ENCODE results near the gene TRIM44.
"Not testable (repeated sequence)": the region's sequence is repeated elsewhere in the genome, so short reads cannot be mapped to it uniquely, and the experiment has no call there.

Gene TRIM44

DNA sequence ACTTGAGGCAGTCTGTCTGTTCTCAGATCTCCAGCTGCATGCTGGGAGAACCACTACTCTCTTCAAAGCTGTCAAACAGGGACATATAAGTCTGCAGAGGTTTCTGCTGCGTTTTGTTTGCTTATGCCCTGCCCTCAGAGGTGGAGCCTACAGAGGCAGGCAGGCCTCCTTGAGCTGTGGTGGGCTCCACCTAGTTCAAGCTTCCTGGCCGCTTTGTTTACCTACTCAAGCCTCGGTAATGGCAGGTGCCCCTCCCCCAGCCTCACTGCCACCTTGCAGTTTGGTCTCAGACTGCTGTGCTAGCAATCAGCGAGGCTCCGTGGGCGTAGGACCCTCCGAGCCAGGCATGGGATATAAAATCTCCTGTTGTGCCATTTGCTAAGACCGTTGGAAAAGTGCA lies 97.4 kb downstream of the TRIM44 start:
- not testable (repeated sequence) for H3K27ac ChIP-seq (ENCODE audit: low read depth, low read length); H3K4me3 ChIP-seq (ENCODE audit: low read length); H3K9ac ChIP-seq (ENCODE audit: low read depth, low read length); H3K9me3 ChIP-seq (ENCODE audit: insufficient read depth, low read depth, low read length); H3K27me3 ChIP-seq (ENCODE audit: insufficient read depth, low read length); H3K4me1 ChIP-seq (ENCODE audit: insufficient read depth, low read length); H3K36me3 ChIP-seq (ENCODE audit: insufficient read depth, low read length)
- 34% methylated on average over 8 of the region's 8 CpGs for WGBS

DNA sequence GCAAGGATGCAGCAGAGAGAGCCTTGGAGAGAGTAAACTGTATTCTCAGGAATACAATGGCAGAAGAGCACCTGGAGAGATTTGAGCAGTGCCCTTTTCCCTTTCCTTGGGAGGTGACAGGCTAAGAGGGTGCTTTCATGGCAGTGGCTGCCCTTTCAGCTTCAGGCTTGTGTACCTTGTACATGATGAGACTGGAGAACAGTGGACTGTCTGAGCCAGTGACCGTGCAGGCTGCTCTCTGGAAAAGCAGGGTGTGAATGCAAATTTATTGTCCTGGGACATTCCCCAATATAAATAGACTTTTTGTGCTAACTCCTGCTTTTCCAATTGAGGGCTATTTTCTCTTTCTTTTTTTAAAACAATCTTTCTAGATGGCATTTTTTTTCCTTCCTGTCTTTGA lies 99.3 kb downstream of the TRIM44 start:
- no peaks in the 10 kb centered on the region for H3K9me3 ChIP-seq (ENCODE audit: insufficient read depth, low read depth, low read length)
- H3K4me3 ChIP-seq (ENCODE audit: low read length): no peak overlapping the region
- no peak overlapping the region for H3K9ac ChIP-seq (ENCODE audit: low read depth, low read length)
- no peak overlapping the region for H3K27ac ChIP-seq (ENCODE audit: low read depth, low read length)
- WGBS: 73% methylated on average over 1 of the region's 1 CpG
- 0 out of 2 replicates have a peak, but pooled peaks cover 2% of the 10 kb centered on the region for H3K4me1 ChIP-seq (ENCODE audit: insufficient read depth, low read length)
- no peaks in the 10 kb centered on the region for H3K36me3 ChIP-seq (ENCODE audit: insufficient read depth, low read length)
- H3K27me3 ChIP-seq (ENCODE audit: insufficient read depth, low read length): no peaks in the 10 kb centered on the region

DNA sequence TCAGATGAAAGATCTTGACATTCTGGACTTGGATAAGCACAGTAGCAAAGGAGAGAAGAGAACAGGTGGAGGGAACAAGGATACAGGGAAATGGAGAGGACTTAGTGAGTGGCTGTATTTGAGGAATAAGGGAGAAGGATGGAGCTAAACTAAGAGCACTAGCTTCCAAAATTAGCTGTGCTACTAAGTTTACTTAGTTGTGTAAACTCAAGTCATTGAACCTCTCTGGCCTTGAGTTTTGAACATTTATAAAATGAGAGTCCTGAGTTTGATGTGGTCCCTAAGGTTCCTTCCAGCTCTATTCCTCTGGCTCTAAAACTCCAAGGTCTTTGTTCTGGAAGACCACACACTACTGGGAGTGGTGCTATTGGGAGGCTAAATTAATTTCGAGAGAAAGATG lies 100.7 kb downstream of the TRIM44 start:
- no peaks in the 10 kb centered on the region for H3K27me3 ChIP-seq (ENCODE audit: insufficient read depth, low read length)
- H3K9me3 ChIP-seq (ENCODE audit: insufficient read depth, low read depth, low read length): no peaks in the 10 kb centered on the region
- no peak overlapping the region for H3K9ac ChIP-seq (ENCODE audit: low read depth, low read length)
- H3K36me3 ChIP-seq (ENCODE audit: insufficient read depth, low read length): no peaks in the 10 kb centered on the region
- 94% methylated on average over 1 of the region's 1 CpG for WGBS
- H3K27ac ChIP-seq (ENCODE audit: low read depth, low read length): no peak overlapping the region
- no peak overlapping the region for H3K4me3 ChIP-seq (ENCODE audit: low read length)
- H3K4me1 ChIP-seq (ENCODE audit: insufficient read depth, low read length): 0 out of 2 replicates have a peak, but pooled peaks cover 2% of the 10 kb centered on the region

DNA sequence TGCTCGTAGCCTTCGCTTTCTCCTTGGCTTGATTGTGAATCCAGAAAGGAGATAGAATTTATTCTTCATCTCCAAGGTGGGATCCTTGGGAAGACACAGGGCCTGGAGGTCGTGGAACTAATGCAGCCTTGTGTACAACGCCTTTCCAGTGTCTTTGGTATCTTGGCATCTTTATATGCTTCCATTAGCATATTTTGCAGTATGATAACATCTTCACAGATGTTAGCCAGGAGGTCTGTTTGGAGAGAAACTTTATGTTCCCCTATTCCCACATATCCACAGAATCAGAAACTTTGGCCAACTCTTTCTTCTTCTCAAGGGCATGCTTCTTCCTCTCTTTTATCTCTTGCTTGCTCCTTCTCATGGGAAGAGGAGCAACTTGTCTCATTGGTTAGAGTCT lies 101.2 kb downstream of the TRIM44 start:
- Histone ChIP-seq H3K27me3 (ENCODE audit: insufficient read depth, low read length) (no peaks in the 10 kb centered on the region), H3K36me3 (ENCODE audit: insufficient read depth, low read length) (no peaks in the 10 kb centered on the region), H3K4me1 (ENCODE audit: insufficient read depth, low read length) (0 out of 2 replicates have a peak, but pooled peaks cover 2% of the 10 kb centered on the region), H3K4me3 (ENCODE audit: low read length) (no peak overlapping the region), H3K9ac (ENCODE audit: low read depth, low read length) (no peak overlapping the region), H3K27ac (ENCODE audit: low read depth, low read length) (no peak overlapping the region), H3K9me3 (ENCODE audit: insufficient read depth, low read depth, low read length) (no peaks in the 10 kb centered on the region)
- 93% methylated on average over 4 of the region's 4 CpGs for WGBS

DNA sequence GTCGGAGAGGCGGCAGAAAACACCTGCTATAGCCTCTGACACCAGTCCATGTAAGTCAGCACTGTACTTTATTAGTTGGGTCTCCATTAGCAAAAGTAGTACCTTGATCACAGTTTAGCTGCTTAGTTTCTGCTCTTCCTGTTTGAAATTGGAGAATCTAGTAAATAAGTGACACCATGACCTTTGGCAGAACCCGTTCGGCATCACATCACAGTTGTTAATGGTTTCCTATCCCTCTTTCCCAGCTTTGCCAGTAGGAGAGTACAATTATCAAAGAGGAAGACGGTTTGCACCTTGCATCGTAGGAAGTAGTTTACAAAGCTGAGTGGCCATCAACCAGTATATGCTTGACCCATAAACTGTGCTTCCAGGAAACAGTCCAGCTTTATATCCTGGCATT lies 101.8 kb downstream of the TRIM44 start:
- Histone ChIP-seq H3K9ac (ENCODE audit: low read depth, low read length) (no peak overlapping the region), H3K9me3 (ENCODE audit: insufficient read depth, low read depth, low read length) (no peaks in the 10 kb centered on the region), H3K4me3 (ENCODE audit: low read length) (no peak overlapping the region), H3K27me3 (ENCODE audit: insufficient read depth, low read length) (no peaks in the 10 kb centered on the region), H3K36me3 (ENCODE audit: insufficient read depth, low read length) (no peaks in the 10 kb centered on the region), H3K4me1 (ENCODE audit: insufficient read depth, low read length) (0 out of 2 replicates have a peak, but pooled peaks cover 2% of the 10 kb centered on the region), H3K27ac (ENCODE audit: low read depth, low read length) (no peak overlapping the region)
- 95% methylated on average over 6 of the region's 6 CpGs for WGBS

DNA sequence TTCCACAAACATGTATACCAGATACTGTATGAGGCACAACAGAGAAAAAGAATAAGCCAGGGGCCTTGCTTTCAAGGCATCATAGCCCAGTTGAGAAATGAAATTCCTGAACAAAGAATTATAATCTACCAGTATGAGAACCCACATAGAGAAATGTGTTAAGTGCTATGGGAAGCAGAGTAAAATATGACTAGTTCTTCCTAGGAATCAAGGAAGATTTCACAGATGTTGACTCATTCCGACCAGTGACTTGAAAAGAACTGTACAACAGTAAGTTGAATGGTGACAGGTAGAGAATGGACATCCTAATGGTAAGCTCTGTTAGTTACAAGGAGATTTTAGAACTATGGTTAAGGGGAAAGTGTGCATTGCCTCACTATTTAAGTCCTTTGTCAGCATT lies 102.6 kb downstream of the TRIM44 start:
- Histone ChIP-seq H3K4me1 (ENCODE audit: insufficient read depth, low read length) (no peaks in the 10 kb centered on the region), H3K27ac (ENCODE audit: low read depth, low read length) (no peak overlapping the region), H3K4me3 (ENCODE audit: low read length) (no peak overlapping the region), H3K36me3 (ENCODE audit: insufficient read depth, low read length) (no peaks in the 10 kb centered on the region), H3K9me3 (ENCODE audit: insufficient read depth, low read depth, low read length) (no peaks in the 10 kb centered on the region), H3K9ac (ENCODE audit: low read depth, low read length) (no peak overlapping the region), H3K27me3 (ENCODE audit: insufficient read depth, low read length) (no peaks in the 10 kb centered on the region)
- WGBS: 94% methylated on average over 1 of the region's 1 CpG

DNA sequence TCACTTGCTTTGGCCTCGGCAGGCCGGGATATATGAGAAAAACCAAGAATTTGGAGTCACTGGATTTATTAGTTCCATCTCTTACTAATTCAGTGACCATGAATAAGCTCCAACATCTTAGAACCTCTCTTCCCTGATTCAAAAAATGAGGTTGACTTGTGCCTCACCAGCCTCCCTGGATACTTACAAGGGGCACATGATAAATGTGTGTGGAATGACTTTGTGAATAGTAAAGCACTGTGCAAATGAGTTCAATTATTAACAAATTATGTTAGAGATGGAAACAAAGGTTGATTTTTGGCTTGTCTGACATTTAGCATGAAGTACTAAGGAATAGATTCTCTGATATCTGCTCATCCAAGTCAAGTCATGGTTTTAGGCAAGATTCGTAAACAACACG lies 104.1 kb downstream of the TRIM44 start:
- no peaks in the 10 kb centered on the region for H3K27me3 ChIP-seq (ENCODE audit: insufficient read depth, low read length)
- H3K9me3 ChIP-seq (ENCODE audit: insufficient read depth, low read depth, low read length): peaks cover 3% of the 10 kb centered on the region; the same call in 1 of the 2 replicates
- no peaks in the 10 kb centered on the region for H3K4me1 ChIP-seq (ENCODE audit: insufficient read depth, low read length)
- no peak overlapping the region for H3K9ac ChIP-seq (ENCODE audit: low read depth, low read length)
- H3K27ac ChIP-seq (ENCODE audit: low read depth, low read length): no peak overlapping the region
- no peaks in the 10 kb centered on the region for H3K36me3 ChIP-seq (ENCODE audit: insufficient read depth, low read length)
- WGBS: 92% methylated on average over 4 of the region's 4 CpGs
- no peak overlapping the region for H3K4me3 ChIP-seq (ENCODE audit: low read length)

DNA sequence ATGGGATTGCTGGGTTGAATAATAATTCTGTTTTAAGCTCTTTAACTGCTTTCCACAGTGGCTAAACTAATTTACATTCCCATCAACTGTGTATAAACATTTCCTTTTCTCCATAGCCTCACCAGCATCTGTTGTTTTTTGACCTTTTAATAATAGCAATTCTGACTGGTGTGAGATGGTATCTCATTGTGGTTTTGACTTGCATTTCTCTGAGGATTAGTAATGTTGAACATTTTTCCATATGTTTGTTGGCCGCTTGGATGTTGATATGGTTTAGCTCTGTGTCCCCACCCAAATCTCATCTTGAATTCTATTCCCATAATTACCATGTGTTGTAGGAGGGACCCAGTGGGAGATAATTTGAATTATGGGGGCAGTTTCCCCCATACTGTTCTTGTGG lies 107.8 kb downstream of the TRIM44 start:
- not testable (repeated sequence) for H3K4me3 ChIP-seq (ENCODE audit: low read length); H3K4me1 ChIP-seq (ENCODE audit: insufficient read depth, low read length); H3K36me3 ChIP-seq (ENCODE audit: insufficient read depth, low read length); H3K9me3 ChIP-seq (ENCODE audit: insufficient read depth, low read depth, low read length); H3K27me3 ChIP-seq (ENCODE audit: insufficient read depth, low read length); H3K9ac ChIP-seq (ENCODE audit: low read depth, low read length); H3K27ac ChIP-seq (ENCODE audit: low read depth, low read length)
- WGBS: no CpG with 5 or more reads among the region's 1 CpG

DNA sequence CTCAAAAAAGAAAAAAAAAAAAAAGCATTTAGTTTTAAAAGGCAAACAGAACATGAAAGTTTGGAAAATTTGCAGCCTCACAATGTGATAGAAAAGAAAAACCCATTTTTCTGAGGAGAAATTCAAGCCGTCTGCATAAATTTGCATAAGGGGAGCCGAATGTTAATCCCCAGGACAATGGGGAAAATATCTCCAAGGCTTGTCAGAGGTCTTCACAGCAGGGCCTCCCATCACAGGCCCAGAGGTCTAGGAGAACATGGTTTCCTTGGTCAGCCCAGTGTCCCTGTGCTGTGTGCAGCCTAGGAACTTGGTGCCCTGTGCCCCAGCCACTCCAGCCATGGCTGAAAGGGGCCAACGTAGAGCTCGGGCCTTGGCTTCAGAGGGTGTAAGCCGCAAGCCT lies 109.1 kb downstream of the TRIM44 start:
- Histone ChIP-seq H3K4me1 (ENCODE audit: insufficient read depth, low read length) (no peaks in the 10 kb centered on the region), H3K4me3 (ENCODE audit: low read length) (no peak overlapping the region), H3K9ac (ENCODE audit: low read depth, low read length) (no peak overlapping the region), H3K36me3 (ENCODE audit: insufficient read depth, low read length) (no peaks in the 10 kb centered on the region), H3K9me3 (ENCODE audit: insufficient read depth, low read depth, low read length) (peaks cover 3% of the 10 kb centered on the region; the same call in 1 of the 2 replicates), H3K27me3 (ENCODE audit: insufficient read depth, low read length) (no peaks in the 10 kb centered on the region), H3K27ac (ENCODE audit: low read depth, low read length) (no peak overlapping the region)
- 82% methylated on average over 5 of the region's 5 CpGs for WGBS

DNA sequence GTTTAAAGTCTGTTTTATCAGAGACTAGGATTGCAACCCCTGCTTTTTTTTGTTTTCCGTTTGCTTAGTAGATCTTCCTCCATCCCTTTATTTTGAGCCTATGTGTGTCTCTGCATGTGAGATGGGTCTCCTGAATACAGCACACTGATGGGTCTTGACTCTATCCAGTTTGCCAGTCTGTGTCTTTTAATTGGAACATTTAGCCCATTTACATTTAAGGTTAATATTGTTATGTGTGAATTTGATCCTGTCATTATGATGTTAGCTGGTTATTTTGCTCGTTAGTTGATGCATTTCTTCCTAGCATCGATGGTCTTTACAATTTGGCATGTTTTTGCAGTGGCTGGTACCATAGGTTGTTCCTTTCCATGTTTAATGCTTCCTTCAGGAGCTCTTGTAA lies 114.7 kb downstream of the TRIM44 start:
- H3K27me3 ChIP-seq (ENCODE audit: insufficient read depth, low read length); H3K27ac ChIP-seq (ENCODE audit: low read depth, low read length); H3K4me3 ChIP-seq (ENCODE audit: low read length); H3K36me3 ChIP-seq (ENCODE audit: insufficient read depth, low read length); H3K9me3 ChIP-seq (ENCODE audit: insufficient read depth, low read depth, low read length); H3K4me1 ChIP-seq (ENCODE audit: insufficient read depth, low read length); H3K9ac ChIP-seq (ENCODE audit: low read depth, low read length): not testable (repeated sequence)
- WGBS: 96% methylated on average over 3 of the region's 3 CpGs

DNA sequence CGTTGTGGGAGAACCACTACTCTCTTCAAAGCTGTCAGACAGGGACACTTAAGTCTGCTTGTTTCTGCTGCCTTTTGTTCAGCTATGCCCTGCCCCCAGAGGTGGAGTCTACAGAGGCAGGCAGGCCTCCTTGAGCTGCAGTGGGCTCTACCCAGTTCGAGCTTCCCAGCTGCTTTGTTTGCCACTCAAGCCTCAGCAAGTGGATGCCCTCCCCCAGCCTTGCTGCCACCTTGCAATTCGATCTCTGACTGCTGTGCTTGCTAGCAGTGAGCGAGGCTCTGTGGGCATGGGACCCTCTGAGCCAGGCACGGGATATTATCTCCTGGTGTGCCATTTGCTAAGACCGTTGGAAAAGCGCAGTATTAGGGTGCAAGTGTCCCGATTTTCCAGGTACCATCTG lies 116.4 kb downstream of the TRIM44 start:
- not testable (repeated sequence) for H3K9ac ChIP-seq (ENCODE audit: low read depth, low read length); H3K36me3 ChIP-seq (ENCODE audit: insufficient read depth, low read length); H3K9me3 ChIP-seq (ENCODE audit: insufficient read depth, low read depth, low read length); H3K4me1 ChIP-seq (ENCODE audit: insufficient read depth, low read length); H3K27ac ChIP-seq (ENCODE audit: low read depth, low read length); H3K4me3 ChIP-seq (ENCODE audit: low read length); H3K27me3 ChIP-seq (ENCODE audit: insufficient read depth, low read length)
- 93% methylated on average over 8 of the region's 8 CpGs for WGBS

DNA sequence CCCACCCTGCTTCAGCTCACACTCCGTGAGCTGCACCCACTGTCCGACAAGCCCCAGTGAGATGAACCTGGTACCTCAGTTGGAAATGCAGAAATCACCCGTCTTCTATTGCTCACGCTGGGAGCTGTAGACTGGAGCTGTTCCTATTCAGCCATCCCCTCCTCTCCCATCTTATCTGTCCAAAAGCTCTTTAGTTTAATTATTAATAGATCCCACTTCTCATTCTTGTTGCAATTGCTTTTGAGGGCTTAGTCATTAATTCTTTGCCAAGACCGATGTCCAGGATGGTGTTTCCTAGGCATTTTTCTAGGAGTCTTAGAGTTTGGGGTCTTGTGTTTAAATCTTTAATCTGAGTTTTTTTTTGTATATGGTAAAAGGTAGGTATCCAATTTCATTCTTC lies 116.8 kb downstream of the TRIM44 start:
- WGBS: 97% methylated on average over 5 of the region's 5 CpGs

More for the DNA sequence above, 116.8 kb downstream of the TRIM44 start:
- H3K27me3 ChIP-seq (ENCODE audit: insufficient read depth, low read length): no peaks in the 10 kb centered on the region
- H3K4me1 ChIP-seq (ENCODE audit: insufficient read depth, low read length): no peaks in the 10 kb centered on the region; the same call in 1 of the 2 replicates
- no peak overlapping the region for H3K27ac ChIP-seq (ENCODE audit: low read depth, low read length)
- no peak overlapping the region for H3K9ac ChIP-seq (ENCODE audit: low read depth, low read length)
- no peaks in the 10 kb centered on the region for H3K36me3 ChIP-seq (ENCODE audit: insufficient read depth, low read length)
- peaks cover 5% of the 10 kb centered on the region; the same call in 1 of the 2 replicates for H3K9me3 ChIP-seq (ENCODE audit: insufficient read depth, low read depth, low read length)
- H3K4me3 ChIP-seq (ENCODE audit: low read length): no peak overlapping the region

Data from HUES64 (cell line).